ENCODE measurements around the gene KCNG2. TPM values are rescaled to one million over a fixed set of nuclear protein-coding genes. Genes with fewer than 3 reads are reported as not detected.

The KCNG2 gene
- total and polyA plus RNA-seq, 2 of the 13 experiments (the other 11 are each of a cell fraction or from before 2014, with no cell fraction given): not detected

- TF ChIP-seq, protein P1, sequence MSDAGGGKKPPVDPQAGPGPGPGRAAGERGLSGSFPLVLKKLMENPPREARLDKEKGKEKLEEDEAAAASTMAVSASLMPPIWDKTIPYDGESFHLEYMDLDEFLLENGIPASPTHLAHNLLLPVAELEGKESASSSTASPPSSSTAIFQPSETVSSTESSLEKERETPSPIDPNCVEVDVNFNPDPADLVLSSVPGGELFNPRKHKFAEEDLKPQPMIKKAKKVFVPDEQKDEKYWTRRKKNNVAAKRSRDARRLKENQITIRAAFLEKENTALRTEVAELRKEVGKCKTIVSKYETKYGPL (CRISPR knock-in tag; IDR thresholded peaks at IDR 0.05): no peak
- TF ChIP-seq, protein P2, sequence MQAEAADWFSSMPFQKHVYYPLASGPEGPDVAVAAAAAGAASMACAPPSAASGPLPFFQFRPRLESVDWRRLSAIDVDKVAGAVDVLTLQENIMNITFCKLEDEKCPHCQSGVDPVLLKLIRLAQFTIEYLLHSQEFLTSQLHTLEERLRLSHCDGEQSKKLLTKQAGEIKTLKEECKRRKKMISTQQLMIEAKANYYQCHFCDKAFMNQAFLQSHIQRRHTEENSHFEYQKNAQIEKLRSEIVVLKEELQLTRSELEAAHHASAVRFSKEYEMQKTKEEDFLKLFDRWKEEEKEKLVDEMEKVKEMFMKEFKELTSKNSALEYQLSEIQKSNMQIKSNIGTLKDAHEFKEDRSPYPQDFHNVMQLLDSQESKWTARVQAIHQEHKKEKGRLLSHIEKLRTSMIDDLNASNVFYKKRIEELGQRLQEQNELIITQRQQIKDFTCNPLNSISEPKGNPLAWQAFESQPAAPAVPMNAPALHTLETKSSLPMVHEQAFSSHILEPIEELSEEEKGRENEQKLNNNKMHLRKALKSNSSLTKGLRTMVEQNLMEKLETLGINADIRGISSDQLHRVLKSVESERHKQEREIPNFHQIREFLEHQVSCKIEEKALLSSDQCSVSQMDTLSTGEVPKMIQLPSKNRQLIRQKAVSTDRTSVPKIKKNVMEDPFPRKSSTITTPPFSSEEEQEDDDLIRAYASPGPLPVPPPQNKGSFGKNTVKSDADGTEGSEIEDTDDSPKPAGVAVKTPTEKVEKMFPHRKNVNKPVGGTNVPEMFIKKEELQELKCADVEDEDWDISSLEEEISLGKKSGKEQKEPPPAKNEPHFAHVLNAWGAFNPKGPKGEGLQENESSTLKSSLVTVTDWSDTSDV (CRISPR knock-in tag; IDR thresholded peaks at IDR 0.05): no peak
- TF ChIP-seq, protein P3, sequence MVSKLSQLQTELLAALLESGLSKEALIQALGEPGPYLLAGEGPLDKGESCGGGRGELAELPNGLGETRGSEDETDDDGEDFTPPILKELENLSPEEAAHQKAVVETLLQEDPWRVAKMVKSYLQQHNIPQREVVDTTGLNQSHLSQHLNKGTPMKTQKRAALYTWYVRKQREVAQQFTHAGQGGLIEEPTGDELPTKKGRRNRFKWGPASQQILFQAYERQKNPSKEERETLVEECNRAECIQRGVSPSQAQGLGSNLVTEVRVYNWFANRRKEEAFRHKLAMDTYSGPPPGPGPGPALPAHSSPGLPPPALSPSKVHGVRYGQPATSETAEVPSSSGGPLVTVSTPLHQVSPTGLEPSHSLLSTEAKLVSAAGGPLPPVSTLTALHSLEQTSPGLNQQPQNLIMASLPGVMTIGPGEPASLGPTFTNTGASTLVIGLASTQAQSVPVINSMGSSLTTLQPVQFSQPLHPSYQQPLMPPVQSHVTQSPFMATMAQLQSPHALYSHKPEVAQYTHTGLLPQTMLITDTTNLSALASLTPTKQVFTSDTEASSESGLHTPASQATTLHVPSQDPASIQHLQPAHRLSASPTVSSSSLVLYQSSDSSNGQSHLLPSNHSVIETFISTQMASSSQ (IDR thresholded peaks at IDR 0.05; ENCODE audit: low read depth): peak; percentile 54
- TF ChIP-seq, protein P3 (CRISPR knock-in tag; IDR thresholded peaks at IDR 0.05; ENCODE audit: borderline replicate concordance): peak; percentile 85; the same call in 1 of the 2 replicates
- TF ChIP-seq TEAD3 (CRISPR knock-in tag; optimal IDR thresholded peaks at IDR 0.05; ENCODE audit: borderline replicate concordance) (peak; percentile 68), ELK4 (CRISPR knock-in tag; IDR thresholded peaks at IDR 0.05; ENCODE audit: borderline replicate concordance) (no peak), ZNF577 (CRISPR knock-in tag; IDR thresholded peaks at IDR 0.05; ENCODE audit: borderline replicate concordance, low read depth) (no peak), ZSCAN29 (CRISPR knock-in tag; conservative IDR thresholded peaks at IDR 0.05) (peak; percentile 49; the same call in 1 of the 2 replicates), NR1H2 (CRISPR knock-in tag; IDR thresholded peaks at IDR 0.05; ENCODE audit: borderline replicate concordance, low read depth) (no peak), ZNF556 (CRISPR knock-in tag; IDR thresholded peaks at IDR 0.05; ENCODE audit: borderline replicate concordance) (0 out of 2 replicates have a peak, but pooled peaks have one; percentile 65), FOSL2 (CRISPR knock-in tag; IDR thresholded peaks at IDR 0.05) (peak; percentile 79), ZNF280B (CRISPR knock-in tag; IDR thresholded peaks at IDR 0.05; ENCODE audit: borderline replicate concordance) (no peak), ZNF790 (CRISPR knock-in tag; IDR thresholded peaks at IDR 0.05; ENCODE audit: borderline replicate concordance) (no peak), BCL6 (CRISPR knock-in tag; IDR thresholded peaks at IDR 0.05) (peak; percentile 96), ZNF510 (CRISPR knock-in tag; IDR thresholded peaks at IDR 0.05; ENCODE audit: low read depth) (no peak), ZFY (CRISPR knock-in tag; IDR thresholded peaks at IDR 0.05) (no peak)
These were observed 136.8 kb downstream of the KCNG2 start (continued) for GRCh38 chr18:79934311-79935097.

Data from HepG2 (cell line).